Measurements from ENCODE around the gene KIRREL3.

Gene KIRREL3

DNA sequence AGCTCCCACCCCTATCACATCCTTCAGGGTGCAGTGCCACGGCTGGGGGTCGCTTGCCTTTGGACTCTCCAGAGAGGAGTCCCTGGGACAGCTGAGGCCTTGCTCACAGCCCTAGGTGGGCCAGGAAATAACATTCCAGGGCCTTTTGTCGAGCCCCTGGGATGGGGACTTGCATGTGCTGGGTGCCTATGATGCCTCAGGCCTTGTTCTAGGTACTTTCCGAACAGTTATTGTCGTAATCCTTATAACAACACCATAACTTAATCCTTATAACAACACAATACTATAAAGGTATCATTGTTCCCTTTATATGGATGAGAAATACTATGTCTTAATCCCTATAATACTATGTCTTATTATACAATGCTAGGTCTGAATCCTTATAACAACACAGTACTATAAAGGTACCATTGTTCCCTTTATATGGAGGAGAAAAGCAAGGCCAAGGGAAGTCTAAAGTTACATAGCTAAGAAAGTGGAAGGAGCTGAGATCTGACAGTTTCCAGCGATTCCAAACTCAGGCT lies 408.5 kb downstream of the KIRREL3 start:
- DNase-seq: no peak

DNA sequence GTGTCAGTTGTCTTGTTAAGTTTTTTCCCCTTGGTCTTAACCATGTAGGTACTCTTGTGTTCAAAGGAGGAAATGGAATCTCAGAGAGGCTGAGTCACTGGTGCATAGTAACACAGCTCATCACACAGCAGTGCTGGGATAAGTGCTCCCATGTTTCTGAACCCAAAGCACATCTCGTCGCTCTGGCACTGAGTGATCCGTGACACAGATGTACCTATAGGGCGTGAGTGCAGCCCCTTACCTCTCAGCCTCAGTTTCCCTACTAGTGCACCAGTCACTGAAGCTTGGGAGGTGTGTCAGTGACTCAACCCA lies 411.1 kb downstream of the KIRREL3 start:
- no peak for DNase-seq

DNA sequence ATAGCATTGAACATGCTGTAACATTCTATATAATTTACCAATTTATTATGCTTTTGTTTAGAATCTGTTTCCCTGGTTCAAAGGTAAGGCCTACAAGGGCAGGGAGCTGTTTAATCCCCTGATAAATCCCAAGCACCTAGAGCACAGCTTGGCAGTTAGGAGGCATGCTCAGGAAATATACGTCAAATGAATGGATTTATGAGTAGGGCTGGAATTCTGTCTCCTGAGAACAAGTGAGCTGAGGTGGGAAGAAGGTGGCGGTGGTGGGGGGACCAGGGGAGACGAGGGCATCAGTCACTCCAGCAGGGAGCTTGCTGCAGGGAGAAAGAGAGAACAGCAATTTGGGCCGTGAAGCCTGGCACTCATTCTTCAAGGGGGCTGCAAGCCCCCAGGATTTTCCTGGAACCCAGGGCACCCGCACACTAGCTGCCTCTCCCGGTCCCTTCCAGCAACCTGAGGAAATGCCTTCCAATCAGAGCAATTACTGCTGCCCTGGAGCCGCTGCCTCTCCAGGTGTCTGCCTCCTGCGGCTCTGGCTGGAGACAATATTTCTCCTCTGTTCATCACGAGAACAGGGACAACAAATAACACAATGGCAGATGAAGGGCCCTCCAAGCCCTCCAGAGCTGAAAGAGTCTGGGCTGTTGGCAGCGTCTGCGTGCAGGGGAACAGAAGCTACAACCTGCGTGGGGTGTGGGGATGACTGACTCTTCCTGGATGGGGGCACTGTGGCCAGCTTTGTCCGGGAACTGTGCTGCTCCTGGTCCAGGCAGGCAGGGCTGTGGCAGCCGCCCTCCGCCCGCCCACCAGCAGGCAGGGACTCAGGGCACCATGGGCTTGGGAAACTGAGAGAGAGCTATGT lies 411.7 kb downstream of the KIRREL3 start:
- DNase-seq: no peak

DNA sequence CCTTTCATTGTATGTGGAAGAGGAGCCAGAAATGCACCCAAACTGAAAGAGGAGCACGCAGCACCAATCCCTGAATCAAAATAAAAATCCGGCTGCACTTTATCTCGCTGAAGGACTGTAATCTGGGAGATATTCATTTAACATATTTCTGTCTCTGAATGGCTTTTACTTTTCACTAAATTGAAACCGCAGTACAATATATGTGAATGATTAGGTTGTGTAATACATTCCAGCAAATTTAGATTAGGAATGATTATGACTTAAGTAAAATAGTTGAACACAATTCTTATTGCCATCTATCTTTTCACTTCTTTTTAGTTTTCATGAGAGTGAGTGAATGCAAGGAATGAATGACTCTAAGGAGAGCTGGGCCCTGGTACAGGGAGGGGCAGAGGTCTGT lies 413.0 kb downstream of the KIRREL3 start:
- no peak for DNase-seq

DNA sequence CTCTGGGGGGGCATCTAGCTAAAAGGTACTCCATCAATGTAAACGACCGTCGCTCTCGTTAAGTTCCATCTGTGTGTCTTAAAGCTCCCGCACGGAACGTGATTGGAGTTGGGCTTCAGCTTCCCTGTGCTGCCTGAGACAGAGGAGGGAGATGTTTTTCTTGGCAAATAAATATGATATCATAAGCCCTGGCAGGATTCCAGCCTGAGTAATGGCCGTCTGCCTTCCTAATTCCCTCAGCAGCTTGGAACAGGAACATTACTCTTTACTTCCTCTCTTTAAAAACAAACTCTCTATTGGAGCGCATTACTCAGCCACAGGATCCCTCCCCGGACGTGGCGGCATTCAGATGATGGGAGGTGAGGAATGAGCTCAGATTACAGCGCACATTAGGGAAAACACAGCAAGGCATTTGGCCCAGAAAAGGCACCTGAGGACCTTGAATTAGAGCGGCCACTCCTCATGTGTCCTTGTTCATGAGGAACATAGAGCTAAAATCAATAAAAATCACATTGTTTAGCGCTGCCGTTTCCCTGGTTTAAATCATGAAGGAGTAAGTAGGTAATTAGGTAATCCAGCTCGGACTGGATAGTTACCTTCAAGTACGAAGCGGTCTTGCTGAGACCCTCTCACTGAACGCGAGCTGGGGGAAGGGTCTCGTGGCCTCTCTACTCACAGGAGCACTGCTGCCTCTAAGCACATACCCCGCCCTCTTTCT lies 414.6 kb downstream of the KIRREL3 start:
- DNase-seq: no peak

DNA sequence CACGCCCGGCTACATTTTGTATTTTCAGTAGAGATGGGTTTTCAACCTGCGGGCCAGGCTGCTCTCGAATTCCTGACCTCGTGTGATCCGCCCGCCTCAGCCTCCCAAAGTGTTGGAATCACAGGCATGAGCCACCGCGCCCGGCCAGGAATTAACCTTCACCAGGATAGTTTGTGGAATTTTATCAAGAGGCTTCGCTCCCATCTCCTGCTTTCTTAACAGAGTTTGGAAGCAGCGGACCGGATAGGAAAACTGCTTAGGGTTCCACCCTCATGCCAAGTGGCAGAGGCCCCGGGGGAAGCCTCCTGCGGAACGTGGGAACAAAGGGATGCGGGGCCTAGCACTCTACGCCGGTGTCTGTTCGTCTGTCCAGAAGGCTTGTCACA lies 415.2 kb downstream of the KIRREL3 start:
- DNase-seq: no peak

DNA sequence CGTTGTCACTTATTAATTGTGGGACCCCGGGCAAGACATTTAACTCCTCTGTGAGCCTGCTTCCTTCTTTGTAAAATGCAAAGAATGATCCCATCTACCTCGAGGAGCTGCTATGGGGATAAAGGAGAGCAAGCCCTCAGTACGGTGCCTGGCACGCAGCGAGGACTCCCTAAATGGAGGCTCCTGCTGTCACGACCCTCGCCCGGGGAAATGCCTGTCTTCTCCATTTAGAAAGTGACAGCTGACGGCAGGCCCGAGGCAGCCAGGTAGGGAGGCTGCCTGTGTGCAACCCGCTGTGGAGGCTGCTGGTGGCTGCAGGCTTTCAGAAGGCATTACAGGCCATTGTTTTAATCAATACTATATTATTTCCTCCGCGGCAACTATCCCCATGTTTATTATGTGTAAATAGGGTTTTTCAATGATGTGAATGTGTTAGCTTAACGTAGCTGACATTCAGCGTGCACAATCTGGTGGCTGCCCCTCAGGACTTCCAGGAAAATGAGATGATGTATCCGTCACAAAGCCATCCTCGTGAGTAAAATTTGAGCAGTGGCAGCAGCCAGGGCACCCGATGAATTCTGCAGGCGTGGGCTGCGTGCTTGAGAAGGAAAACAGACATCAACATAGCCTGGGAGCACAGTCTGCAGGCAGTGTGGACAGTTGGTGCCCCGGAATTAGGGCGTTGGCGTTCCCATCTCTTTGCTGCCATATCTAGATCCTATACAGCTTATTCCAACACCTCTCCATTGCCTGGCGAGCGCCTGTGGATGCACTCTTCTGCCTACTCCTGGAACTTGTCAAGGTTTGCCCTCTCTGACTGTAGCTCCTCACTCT lies 416.8 kb downstream of the KIRREL3 start:
- DNase-seq: no peak

DNA sequence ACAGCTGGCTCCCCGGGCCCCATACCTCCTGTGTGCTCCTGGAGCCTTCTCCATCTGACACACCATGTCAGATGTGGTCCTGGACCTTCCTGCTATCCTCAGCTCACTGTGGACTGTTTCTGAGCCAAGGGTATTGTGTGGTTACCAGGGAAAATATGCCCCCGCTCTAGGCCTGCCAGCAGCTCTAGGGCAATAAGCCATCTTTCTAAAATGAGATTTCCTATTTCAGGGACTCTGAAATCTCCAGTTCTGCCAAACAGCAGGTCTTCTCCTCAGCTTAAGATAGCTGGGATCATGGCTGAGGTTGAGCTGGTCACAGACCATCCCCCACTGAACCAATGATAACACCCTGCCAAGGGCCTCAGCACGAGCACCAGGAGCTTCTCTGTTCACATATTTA lies 417.5 kb downstream of the KIRREL3 start:
- DNase-seq: no peak

DNA sequence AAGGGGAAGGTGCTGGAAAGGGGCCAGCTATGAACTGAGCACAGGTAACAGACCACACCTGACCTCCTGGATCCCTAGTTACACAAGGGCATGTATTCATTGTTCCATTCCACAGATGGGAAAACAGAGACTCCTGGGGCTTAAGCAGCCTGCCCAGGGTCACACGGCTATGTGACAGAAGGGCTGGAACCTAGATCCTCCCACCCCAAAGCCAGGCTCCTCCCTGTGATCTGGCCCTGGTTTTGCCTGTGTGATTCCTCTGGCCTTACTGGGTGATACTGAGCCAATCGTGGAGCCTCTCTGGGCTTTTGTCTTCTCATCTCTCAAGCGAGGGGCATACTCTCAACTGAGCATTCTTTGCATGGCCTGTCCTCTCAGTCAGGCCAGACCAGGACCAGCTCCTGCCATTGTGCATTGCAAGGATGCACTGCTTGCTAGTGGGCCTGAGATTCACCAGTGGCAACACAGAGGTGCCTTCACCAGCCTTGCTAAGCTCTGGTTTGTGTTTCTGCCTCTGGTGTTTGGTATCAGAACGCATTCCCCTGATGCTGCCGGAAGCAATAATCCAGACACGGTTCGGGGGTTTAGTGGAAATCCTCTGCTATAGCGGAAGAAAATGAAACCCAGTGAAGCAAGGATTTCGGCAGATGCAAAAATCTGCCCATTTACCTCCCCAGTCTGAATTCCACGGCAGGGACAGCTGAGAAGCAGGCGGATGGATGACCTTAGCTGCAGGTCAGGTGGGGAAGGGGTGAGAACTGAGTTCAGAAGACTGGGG lies 418.5 kb downstream of the KIRREL3 start:
- no peak for DNase-seq

DNA sequence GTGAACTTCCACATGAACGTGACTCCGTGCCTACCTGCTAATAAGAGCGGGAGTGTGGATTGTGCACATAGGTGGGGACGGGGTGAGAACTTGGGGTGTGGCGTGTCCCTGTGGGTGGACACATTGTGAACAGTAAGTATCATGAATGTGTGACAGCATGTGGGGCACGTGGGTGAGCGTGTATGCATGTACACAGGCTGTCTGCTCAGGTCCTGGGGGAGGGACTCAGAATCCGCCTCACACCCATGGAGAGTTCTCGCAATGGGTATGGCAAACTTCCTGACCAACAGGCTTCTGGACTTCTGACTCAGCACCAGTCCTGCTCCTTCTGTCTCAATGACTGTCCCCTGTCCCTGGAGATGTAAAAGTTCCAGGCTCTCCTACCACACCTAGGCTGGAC lies 422.1 kb downstream of the KIRREL3 start:
- DNase-seq: no peak

DNA sequence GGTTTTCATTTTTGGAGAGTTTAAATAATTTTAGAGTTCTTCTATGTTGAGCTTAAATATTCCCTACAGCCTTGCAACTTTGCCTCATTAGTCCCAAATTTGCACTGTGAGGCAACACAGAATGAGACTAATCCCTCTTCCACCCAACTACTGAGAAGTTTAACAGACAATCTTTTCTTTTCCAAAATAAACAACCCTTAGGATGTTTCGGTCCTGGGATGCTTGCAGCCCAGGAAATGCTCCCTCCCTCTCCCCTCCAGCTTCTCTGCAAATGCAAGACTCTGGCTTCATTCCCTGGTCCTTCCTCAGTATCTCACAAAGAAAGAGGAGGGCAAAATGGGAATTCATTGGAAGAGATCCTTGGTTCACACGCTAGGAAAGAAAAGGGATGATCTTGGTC lies 422.5 kb downstream of the KIRREL3 start:
- no peak for DNase-seq

DNA sequence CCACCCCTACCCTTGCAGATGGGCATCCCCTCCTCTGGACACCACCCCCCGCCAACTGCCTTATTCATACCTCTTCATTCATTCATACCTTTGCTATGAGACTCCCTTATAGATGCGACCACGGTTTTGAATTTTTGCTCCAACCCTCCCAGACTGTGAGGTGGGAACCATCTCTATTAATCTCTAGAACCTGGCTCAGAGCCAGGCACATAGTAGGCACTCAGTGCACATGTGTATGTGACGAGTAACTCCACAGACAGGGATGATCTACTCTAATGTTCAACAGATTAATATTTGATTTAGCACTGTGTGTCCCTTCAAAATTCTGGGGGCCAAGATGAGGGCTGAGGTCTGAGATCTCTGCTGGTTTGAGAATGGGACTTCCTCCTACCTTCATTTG lies 424.7 kb downstream of the KIRREL3 start:
- no peak for DNase-seq

DNA sequence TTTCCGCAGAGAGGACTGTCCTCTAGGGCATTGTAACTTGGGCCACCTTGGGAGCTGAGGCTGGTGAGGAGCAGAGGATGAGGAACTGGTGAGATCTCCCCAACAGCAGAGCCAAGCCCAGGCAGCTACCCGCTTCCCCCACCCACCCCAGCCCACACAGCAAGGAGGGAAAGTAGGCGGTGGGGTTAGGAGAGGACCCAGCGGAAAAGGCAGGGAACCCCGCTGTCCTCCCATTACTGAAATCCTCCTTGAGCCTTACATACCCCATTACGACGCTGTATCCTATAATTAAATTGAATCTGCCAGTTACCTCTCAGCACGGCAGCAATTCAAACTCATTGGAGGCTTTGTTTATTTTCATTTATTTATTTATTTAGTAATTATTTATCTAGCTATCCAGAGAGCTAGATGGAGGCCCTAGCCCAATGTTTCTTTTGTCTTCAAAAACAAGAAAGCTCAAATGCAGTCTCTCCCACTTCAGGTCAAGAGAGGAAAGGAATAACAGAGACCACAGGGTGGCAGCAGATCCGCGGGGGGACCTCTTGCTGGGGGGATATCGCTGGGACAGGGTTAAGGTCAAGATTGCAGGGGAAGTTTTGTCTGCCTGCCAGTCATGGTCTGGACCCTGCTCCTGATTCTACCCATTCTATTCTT lies 427.1 kb downstream of the KIRREL3 start:
- no peak for DNase-seq

DNA sequence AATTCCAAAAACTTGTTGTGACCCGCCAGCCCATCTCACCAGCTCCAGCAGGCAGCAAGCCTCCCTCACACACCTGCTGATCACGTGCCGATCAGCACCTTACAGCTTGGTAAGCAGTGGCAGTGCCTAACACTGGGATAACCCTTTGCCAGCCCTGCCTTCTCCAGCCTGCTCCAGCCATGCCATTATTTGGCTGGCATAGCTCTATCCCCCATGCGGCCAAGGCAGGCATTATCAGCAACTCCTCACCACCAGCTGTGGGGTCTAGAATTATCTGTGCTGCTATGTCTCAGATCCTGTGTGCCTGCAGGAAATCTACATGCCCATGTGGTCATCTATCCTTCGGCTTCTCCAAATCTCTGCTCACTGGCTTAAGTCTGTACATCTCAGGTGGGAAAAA lies 430.1 kb downstream of the KIRREL3 start:
- DNase-seq: no peak

DNA sequence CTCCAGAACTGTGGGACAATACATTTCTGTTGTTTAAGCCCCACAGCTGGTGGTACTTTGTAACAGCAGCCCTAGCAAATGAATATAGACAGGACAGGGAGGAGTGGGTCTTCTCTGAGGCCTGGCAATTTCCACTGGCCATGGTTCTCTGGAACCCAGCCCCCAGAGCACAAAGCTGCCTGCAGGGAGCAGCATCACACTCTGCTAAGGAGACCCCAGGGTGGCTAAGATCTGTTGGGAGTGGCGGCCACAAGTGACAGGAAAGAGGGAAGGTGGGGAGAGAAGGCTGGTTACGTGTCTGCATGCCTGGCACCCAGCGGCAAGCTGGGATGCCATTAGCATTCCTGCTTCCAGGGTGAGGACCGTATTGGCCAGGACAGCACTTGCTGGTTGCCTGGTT lies 433.2 kb downstream of the KIRREL3 start:
- DNase-seq: no peak

DNA sequence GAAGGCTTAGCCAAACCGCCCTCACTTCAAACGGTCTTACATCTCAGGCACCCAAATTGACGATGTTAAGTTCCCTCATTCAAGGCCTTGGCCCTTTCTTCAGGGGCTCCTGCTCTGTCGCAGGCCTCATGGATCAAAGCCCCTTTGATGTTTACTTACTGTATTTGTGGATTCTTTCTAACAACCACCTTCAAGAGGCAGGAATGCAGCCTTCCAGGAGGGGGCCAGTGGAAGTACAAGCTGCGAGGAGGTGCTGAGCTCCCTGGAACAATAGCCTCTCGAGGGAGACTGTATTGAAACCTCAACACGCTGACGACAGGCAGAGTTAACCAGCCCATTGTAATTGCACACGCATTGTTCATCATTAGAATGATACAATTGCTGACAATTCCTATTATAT lies 436.0 kb downstream of the KIRREL3 start:
- DNase-seq: no peak

DNA sequence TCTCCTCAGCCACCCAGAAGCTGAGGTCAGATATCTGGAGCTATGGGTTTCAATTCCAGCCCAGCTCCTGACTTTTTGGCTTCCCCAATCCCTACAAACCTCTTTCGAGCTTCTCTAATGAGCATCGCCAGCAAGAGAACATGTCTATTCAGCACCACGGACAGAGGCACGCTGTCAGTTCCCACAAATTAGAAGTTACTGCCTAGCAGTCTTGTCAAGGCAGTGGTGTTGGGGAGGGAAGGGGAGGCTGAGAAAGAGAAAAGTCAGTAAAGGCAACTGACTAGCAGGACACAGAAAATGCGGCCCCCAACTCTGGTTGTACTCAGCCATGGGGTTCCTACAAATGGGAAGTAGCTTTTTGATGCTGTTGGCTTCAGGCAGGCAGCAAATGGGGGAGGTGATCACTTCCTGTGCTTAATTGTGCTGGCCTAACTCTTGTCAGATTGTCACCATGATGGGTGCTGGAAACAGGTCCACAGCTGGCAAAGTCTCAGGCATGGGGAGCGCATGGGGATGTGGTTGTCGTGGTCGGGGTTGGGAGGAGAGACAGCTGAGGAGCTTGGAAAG lies 439.2 kb downstream of the KIRREL3 start:
- peak; percentile 16 to 29 for DNase-seq

DNA sequence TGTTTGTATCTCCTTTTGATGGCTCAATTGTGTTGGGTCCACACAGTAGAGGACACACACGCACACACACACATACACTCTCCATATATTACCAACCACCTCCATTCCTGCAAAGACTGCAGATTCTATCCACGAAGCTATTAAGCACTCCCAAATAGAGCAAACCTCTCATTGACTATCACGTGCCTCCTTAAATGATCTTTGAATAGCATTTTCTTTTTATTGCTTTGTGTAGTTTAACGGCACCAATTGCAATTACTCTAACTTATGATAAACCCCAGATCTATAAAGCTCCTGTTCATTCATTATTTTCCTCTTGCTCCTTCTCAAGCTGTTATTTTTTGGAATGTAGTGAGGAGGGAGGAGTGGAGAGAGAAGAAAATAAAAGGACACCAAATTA lies 440.3 kb downstream of the KIRREL3 start:
- no peak for DNase-seq

DNA sequence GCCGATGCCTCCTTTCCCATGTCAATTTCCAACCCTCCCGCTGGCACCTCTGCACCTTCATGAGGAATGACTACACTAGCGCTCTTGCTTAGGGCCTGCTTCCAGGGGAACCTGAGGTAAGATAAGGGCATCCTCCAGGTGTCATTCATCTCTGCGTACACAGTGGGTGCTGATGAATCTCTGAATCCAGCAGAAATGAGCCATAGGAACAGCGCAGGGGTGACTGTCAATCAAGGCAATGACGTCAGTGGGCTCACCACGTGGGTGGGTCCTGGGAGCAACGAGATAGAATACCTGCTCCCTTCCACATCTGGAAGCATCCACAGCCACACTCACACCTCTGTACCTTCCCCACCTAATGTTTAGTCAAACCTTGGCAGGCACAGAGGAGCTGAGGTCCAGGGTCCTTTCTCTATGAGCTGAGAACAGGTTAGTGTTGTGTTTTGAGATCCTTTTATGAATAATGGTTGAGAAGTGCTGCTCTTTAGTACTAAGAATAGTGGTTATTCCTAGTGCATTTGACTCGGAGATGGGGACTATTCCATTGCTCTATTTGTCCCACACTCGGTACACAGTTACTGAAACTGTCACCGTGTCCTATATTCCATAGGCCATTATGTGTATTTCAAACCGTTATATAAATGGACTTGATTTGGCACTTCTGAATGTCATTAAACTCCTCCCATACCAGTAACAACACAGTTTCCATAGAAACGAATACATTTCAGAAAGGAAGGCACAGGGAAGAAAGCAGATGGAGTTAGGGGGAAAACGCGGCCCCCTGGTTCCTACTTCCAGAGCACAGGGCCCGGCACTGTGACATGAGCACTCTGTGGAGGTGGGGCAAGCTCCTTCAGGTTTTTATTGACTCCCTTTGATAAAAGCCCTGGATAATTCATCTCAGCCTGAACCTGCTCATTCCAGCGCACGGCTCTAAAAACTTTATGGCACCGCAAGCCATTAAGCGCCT lies 451.7 kb downstream of the KIRREL3 start:
- DNase-seq: no peak

DNA sequence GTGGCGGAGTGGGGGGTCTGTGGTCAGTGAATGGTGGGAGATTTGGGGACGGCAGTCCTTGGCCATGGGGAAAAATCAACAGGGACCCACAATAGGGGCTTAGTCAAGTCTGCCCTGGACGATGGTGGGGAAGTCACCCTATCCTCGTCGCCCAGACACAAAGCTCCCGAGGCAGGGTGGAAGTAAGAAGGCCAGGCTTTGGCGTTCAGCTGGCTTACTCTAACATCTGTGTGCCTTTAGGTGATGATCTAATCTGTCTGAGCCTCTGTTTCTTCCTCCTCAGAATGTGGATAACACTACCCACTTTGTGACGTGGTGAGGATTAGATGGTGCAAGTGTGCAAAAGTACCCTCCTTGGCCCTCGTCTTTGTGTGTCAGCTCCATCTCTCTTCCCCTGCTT lies 452.9 kb downstream of the KIRREL3 start:
- DNase-seq: no peak

DNA sequence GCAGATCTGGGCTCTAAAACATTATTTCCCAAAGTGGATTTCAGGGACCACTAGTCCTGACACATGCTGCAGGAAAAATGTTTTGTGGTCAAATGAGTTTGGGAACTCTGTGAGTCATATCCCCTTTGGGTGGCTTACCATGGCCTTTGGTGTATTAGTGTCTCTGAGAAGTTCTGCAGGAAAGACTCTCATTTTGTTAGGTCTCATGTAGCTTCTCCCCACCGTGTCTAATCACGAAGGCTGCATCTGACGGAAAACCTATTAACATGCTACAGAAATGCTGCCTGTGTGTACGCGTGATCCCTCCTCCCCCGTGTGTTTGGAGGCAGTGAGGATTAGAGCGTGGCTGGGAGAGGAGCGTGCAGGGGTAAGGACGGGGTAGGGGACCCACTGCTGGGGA lies 453.4 kb downstream of the KIRREL3 start:
- no peak for DNase-seq

Data from AML-193 (cell line).